ENCODE data around the gene B3GAT1. TPM values are rescaled to one million over a fixed set of nuclear protein-coding genes. Genes with fewer than 3 reads are reported as not detected.

Gene B3GAT1
- total and polyA plus RNA-seq, 2 experiments from 2014 or later: 4.8 to 28.3 TPM

- TF ChIP-seq, protein P1, sequence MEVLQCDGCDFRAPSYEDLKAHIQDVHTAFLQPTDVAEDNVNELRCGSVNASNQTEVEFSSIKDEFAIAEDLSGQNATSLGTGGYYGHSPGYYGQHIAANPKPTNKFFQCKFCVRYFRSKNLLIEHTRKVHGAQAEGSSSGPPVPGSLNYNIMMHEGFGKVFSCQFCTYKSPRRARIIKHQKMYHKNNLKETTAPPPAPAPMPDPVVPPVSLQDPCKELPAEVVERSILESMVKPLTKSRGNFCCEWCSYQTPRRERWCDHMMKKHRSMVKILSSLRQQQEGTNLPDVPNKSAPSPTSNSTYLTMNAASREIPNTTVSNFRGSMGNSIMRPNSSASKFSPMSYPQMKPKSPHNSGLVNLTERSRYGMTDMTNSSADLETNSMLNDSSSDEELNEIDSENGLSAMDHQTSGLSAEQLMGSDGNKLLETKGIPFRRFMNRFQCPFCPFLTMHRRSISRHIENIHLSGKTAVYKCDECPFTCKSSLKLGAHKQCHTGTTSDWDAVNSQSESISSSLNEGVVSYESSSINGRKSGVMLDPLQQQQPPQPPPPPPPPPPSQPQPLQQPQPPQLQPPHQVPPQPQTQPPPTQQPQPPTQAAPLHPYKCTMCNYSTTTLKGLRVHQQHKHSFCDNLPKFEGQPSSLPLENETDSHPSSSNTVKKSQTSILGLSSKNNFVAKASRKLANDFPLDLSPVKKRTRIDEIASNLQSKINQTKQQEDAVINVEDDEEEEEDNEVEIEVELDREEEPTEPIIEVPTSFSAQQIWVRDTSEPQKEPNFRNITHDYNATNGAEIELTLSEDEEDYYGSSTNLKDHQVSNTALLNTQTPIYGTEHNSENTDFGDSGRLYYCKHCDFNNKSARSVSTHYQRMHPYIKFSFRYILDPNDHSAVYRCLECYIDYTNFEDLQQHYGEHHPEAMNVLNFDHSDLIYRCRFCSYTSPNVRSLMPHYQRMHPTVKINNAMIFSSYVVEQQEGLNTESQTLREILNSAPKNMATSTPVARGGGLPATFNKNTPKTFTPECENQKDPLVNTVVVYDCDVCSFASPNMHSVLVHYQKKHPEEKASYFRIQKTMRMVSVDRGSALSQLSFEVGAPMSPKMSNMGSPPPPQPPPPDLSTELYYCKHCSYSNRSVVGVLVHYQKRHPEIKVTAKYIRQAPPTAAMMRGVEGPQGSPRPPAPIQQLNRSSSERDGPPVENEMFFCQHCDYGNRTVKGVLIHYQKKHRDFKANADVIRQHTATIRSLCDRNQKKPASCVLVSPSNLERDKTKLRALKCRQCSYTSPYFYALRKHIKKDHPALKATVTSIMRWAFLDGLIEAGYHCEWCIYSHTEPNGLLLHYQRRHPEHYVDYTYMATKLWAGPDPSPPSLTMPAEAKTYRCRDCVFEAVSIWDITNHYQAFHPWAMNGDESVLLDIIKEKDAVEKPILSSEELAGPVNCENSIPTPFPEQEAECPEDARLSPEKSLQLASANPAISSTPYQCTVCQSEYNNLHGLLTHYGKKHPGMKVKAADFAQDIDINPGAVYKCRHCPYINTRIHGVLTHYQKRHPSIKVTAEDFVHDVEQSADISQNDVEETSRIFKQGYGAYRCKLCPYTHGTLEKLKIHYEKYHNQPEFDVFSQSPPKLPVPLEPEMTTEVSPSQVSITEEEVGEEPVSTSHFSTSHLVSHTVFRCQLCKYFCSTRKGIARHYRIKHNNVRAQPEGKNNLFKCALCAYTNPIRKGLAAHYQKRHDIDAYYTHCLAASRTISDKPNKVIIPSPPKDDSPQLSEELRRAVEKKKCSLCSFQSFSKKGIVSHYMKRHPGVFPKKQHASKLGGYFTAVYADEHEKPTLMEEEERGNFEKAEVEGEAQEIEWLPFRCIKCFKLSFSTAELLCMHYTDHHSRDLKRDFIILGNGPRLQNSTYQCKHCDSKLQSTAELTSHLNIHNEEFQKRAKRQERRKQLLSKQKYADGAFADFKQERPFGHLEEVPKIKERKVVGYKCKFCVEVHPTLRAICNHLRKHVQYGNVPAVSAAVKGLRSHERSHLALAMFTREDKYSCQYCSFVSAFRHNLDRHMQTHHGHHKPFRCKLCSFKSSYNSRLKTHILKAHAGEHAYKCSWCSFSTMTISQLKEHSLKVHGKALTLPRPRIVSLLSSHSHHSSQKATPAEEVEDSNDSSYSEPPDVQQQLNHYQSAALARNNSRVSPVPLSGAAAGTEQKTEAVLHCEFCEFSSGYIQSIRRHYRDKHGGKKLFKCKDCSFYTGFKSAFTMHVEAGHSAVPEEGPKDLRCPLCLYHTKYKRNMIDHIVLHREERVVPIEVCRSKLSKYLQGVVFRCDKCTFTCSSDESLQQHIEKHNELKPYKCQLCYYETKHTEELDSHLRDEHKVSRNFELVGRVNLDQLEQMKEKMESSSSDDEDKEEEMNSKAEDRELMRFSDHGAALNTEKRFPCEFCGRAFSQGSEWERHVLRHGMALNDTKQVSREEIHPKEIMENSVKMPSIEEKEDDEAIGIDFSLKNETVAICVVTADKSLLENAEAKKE (CRISPR knock-in tag; IDR thresholded peaks at IDR 0.05): no peak
- no peak for TF ChIP-seq ETS1 (IDR thresholded peaks at IDR 0.05)
- TF ChIP-seq CREB1 (CRISPR knock-in tag; IDR thresholded peaks at IDR 0.05; ENCODE audit: low read depth): no peak
- TF ChIP-seq POLR2AphosphoS5 (IDR thresholded peaks at IDR 0.05; ENCODE audit: low read depth): no peak
- TF ChIP-seq ZNF331 (CRISPR knock-in tag; IDR thresholded peaks at IDR 0.05; ENCODE audit: low read depth): no peak
Measured at GRCh38 chr11:134370526-134371435, 41.3 kb downstream of the B3GAT1 start (continued).
